GM18867 (cell line): ENCODE data around the gene POLR1C.
"Not testable (repeated sequence)": the region's sequence is repeated elsewhere in the genome, so short reads cannot be mapped to it uniquely, and the experiment has no call there.

ENCODE experiments used
- ATAC-seq: cut with Tn5 transposase; IDR thresholded peaks from one replicate; pipeline ENCODE4 v1.9.1; 2021; ENCODE audit warnings: mild to moderate bottlenecking, moderate library complexity; ENCODE audit not compliant: unreplicated experiment

POLR1C gene

DNA sequence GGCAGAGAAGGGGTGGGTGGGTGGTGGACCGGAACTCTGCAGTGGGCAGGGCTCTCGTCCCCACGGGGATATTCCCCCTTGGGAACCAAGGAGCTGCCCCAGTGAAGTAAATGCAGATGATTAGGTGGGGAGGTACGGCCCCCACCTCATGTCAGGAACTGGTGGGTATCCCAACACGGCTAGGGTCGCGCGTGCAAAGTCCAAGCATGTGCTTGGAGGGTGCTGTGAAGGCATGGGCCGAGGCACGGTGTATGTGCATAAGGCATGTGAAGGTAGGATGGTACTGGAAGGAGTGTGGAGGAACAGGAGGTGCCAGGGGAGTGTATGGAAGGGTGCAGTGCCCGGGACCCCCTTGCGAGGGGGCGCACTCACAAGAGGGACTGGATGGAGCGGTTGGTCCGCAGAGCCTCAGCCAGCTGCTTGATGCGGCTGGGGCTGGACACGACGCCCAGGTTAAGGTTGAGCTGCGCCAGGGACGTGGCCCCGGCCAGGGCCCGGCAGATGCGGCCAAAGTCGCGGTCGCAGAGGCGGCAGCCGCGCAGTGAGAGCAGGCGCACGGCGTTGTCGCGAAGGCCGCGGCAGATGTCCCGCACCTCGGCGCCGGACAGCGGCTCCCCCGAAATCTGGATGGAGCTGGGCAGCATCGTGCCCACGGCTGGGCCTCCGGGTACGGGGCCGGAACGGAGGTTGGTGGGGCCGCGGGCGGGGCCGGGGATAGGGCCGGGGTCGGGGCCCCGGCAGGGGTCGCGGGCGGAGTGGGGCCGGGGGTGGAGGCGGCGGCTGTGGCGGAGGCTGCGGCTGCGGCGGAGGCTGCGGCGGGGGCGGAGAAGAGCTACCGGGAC is 7.5 kb upstream of the POLR1C start:
- ATAC-seq: no peak

DNA sequence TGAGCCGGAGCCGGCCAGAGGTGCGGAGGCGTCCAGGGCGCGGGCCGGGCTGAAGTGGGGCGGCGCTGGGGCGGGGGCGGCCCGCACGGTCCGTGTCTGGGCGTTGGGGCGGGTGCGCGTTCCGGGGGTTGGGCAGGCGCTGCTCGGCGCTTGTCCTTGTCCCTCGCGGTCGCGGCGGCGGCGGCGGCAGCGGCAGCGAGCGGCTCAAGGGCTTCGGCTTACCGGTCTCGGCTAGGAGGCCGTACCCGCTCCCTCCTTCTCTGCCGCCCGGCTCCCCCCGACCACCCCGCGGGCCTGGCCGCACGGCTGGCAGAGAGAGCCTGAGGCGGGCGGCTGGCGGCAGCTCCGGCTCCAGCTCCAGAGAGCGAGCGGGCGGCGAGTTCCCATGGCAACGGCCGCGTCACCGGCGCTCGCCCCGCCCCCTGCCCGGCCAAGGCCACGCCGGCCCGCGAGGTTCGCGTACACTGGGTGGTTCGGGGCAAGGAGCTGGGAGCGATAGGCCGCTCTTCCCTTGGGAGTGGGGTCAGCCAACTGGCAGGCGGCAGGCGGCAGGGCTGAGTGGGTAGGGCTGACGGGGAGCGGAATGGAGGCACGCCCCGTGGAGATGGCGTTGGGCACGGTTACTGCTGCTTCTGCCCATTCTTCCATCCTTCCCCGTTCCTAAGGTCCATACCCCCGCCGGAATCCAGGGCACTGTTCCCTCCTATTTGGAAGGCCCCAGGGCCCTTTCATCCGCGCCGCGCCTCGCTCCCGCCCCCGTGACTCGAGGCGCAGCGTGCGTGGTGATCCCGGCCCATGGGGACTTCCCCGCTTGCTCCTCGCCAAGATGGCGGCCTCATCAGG is 6.7 kb upstream of the POLR1C start, which contains the start of gene LRRC73:
LRRC73 (minus strand) TSS at position 363 of the 843 bp plus-strand sequence. CDS start 561 bp downstream, outside the sequence.
- ATAC-seq: peak; percentile 53

DNA sequence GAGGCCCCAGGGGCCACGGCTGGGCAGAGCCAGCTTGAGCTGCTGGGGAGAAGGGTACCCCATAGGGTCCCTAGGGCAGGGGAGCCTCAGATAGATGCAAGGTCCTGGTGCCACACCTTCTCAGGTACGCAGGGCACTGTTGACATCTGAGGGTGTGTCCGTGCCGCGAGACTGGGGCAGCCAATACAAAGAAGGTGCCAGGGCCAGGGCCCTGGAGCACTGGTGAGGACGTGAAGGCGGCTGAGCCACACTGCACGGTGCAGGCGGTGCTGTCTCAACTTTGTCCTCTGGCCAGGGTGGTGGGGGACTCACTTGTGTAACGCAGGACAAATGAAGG is 6.1 kb upstream of the POLR1C start:
- ATAC-seq: no peak

DNA sequence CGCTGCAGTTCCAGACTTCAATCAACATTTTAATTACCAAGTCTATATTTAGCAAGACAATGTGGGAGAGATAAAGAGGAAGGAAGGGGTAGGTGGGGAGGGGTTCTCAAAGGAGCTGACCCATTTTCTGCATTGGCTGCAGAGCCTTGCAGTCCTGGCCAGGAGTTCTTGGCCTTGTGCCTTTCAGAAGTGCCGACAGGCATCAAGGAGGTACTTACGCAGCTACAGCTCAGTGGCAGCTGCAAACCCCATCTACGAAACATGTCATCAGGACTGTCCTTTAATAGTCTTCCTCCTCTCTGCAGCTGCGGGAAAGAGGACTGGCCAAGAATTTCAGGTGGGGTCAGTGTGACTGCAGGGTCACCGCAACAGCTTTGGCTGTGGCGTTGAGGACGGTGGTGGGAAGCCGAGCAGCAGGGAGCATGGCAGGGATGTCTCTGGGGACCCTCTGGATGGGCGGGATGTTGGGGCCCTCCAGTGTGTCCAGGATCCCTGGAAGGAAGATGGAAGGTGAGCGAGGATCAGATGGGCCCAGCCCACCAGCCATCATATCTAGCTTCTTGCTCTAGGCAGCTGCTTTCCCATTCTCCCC is 5.0 kb upstream of the POLR1C start:
- ATAC-seq: no peak

DNA sequence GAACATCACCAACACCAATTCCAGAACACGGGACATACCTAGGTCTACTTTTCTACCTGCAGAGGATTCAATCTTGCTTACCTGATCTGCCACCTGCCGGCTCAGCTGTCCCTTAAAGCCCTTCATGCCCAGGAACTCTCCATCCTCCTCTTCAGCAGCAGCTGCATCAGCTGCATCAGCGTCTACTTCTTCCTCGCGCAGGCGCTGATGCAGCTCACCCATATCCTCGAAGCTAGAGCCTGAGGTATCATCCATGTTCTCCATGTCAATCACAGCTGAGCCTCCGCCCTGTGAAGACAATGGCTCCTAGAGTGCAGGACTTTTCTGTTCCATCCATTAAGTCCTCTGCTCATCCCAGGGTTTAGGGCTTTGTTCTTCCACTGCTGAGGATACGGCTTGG is 1.1 kb upstream of the POLR1C start:
- no peak for ATAC-seq

DNA sequence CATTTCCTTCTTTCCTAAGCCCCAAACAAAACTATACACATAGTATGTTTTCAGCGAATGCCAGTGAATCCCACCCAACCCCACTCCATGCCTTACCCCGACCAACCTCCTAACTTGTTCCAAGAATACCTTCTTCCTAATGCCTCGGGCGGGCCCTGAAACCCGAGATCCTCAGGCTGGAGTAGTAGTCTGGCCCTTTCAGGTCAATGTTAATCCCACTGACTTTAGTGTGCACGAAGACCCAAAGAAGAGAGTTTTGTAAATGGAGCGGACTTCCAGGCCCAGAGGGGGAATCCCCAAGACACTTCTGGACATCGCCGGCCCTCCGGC is 557 bp upstream of the POLR1C start:
- no peak for ATAC-seq

DNA sequence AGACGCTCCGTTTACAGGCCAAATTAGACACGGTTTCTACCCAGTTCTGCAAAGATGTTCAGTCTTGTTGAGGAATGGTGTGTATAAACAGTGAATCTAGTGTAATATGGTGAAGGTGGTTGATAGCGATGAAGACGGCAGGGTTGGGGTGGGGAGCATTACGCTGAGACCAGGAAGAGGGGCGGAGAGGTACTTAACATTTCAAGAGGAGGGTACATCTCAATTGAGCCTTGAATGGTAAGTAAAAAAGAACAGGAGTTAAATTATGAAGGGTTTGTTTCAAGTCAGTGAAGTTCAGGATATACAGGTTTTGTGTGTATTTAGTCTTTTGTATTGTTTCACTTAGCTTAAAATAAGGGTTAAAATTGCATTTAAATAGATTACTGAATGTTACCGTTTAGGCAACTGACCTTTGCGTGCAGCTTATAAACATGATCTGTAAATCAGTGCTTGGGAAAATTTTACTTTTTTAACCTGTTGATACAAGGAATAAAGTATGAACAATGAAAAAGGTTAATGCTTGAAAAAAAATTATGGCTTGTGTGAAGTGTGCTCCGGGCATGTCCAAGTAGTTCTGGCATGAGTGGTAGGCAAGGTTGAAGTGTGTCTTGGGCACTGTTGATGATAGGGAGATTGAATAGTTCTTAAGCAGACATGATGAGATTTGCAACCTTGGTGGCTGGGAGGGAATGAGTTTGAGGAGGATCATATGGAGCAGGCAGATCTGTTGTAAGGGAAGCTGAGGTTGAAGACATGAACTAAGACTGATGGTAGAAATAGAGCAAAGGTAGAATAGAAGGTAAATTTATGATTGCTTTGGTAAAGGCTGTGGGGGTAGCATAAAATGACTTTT is 842 bp downstream of the POLR1C start:
- ATAC-seq: no peak

DNA sequence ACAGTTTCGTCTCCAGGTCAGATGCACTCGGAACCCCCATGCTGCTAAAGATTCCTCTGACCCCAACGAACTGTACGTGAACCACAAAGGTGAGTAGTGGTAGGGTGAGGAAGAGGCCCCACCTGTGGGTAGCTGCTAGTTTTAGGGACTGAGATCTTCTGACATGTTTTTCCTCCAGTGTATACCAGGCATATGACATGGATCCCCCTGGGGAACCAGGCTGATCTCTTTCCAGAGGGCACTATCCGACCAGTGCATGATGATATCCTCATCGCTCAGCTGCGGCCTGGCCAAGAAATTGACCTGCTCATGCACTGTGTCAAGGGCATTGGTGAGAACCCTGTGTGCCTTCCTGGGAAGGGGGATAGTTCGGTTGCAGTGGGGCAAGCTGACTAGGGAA is 3.2 kb downstream of the POLR1C start:
- no peak for ATAC-seq

DNA sequence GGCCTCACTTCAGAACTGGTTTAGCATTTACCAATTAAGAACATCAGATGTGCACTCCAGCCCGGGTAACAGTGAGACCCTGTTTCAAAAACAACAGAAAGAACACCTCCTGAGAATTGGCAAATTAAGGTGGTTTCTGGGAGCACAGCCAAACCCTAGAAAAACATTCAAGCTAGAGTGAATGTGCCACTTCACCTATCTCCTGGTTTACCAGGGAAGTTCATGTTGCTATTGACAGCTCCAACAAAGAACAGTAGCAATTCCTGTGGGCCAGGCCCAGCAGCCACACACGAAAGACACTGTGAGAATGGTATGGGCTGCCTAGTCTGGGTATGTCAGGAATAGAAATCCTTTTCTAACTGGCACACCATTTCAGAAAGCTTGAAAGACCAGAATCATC is 4.9 kb downstream of the POLR1C start:
- no peak for ATAC-seq

DNA sequence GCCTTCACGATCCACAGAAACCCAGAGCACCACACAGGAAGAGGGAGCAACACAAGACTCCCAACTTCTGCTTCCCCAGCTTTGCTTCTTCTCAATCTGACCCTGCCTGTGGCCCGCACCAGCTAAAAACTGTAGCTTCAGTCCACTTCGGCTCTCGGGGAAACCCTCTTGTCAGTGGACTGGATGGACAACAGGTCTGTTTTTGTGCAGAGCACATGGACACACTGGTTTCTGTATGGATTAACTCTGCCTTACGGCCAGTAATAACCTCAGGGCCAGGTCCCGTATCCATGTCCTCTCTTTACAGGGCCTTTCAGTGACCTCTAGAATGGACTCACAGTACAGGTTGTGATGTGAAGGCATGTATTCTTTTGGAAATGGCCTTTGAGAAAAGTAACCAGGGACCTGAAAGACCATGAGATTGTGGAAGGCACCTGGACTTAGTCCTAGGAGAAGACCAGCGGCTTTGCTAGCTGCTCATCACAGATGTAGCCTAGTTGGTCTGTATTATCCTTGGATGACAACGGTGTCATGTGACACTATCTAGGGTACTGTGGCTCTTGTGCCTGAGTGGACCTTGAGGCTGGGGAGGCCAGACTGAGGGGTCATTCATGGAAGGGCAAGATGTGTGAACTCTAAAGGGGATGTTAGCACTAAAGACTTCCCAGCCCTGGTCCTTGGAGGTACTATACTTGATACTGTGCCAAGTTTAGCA is 5.8 kb downstream of the POLR1C start:
- no peak for ATAC-seq

DNA sequence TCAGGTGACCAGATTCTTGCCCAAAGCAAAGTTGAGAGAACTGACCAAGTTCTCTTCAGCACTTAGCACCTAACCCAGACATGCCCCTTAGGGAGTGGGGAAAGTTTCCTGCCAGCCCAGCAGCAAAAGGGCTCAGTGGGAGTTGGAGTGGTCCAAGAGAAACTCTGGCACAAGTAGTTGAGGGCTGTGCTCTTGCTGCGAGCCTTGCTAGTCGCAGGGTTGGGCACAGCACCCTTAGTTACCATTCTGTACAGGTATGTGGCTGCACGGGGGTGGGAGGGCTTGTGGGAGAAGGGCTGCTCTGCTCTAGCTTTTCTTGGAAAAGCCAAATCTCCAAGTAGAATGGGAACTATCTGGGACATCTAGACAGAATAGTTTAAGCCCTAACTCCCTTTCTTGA is 6.4 kb downstream of the POLR1C start:
- no peak for ATAC-seq

DNA sequence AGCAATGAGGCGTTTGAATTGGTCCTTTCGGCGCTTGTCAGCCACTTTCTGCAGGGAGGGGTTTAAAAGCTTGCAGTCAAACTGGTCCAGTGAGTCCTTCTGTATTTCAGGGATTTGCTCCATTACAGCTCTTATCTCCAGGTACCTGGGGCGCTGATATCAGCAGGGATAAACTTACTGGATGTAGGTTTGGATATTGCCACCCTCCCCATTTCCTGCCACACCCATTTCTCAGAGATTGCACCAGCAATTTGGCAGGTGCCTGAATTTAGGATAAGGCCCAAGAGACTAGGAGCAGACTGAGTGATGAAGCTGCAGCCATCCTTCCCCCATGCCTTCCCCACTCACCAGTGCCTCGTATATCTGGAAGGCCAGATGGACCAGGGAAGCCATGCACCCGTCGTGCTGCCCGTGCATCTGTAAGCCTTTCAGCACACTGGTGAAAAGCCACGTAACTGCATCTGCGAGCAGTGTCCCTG is 7.6 kb downstream of the POLR1C start:
- no peak for ATAC-seq

DNA sequence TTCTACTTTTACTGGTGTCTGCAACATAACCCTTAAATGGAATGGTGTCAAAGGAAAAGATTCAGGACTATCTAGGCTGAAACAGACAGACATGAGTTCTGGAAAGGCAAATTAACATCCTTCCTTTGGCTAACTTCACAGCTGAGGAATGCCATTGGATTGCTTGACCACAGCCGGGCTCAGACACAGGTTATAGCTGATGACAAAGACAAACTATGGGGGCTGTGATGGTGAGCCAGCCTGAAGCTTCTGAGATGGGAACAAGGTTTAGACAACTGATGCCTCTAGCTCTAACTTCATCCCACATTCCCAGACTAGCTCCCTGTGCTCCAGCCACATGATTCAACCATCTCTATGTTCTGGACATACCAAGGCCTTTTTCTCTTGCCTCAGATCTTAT is 15.3 kb downstream of the POLR1C start:
- ATAC-seq: no peak

DNA sequence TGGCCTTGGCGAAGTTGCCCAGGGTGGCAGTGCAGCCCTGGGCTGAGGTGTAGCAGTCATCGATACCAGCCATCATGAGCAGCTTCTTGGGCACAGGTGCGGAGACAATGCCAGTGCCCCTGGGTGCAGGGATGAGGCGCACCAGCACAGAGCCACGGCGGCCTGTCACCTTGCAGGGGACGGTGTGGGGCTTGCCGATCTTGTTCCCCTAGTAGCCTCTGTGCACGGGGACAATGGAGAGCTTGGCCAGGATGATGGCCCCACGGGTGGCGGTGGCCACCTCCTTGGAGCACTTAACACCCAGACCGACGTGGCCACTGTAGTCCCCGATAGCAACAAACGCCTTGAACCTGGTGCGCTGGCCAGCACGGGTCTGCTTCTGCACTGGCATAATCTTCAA is 22.1 kb downstream of the POLR1C start:
- not testable (repeated sequence) for ATAC-seq

DNA sequence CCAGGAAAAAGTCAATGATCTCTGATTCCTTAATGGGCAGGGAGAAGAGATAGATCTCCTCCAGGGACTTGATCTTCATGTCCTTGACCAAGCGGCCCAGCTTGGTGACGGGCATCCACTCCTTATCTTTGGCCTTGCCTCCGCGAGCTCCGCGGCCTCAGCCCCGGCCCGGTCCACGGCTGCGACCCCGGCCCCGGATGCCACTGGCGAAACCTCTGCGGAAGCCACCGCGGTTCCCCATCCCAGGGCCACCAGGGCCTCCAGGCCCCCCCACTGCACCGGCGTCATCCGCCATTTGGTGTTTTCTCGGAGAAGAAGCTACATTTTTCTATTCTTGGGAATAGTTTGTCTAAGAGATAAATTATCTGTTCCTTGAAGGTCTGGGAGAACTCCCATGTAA is 22.5 kb downstream of the POLR1C start:
- not testable (repeated sequence) for ATAC-seq

DNA sequence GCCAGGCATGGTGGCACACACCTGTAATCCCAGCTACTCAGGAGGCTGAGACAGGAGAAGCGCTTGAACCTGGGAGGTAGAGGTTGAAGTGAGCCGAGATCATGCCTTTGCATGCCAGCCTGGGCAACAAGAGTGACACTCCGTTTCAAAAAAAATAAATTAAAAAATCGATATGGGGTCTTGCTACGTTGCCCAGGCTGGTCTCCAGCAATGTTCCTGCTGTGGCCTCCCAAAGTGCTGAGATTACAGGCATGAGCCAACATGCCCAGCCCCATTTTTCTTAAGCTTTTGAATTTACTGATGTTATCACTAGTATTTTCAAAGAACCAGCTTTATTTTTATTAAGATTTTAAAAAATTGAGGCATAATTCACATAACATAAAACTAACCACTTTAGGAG is 23.6 kb downstream of the POLR1C start:
- no peak for ATAC-seq

DNA sequence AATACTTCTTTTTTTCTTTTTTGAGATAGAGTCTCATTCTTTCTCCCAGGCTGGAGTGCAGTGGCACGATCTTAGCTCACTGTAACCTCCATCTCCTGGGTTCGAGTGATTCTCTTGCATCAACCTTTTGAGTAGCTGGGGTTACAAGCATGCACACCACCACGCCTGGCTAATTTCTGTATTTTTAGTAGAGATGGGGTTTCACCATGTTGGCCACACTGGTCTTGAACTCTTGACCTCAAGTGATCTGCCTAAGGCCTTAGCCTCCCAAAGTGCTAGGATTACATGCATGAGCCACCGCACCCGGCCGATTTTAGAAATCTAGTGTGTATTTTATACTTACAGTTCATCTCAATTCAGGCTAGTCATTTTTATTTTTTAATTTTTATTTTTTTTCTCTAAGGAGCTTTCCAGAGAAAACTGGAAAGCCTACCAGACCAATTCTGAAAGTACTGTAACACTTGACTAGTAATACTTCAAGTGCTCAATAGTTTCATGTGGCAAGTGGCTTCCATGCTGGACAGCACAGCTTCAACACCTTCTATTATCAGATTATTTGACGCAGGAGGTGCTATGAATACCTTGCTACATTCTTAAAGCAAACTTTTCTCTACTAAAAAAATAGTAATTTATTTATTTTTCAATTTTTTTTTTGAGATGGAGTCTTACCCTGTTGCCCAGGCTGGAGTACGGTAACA is 25.0 kb downstream of the POLR1C start:
- ATAC-seq: peak; percentile 43

DNA sequence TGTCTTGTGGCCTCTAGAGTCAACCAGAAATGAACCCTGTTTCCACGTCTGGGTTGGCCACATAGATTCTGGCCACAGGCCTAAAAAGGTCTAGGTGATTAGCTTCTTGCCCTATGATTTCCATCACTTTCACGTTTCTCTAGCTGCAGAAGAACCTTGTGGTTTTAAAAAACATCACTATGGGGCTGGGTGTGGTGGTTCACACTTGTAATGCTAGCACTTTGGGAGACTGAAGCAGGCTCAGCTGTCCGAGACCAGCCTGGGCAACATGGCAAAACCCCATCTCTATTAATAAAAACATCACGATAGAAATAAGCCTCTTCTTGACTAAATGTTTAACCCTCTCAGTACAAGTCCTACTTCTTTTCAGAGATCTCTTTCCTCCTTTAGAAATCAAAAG is 27.6 kb downstream of the POLR1C start:
- ATAC-seq: peak; percentile 40

DNA sequence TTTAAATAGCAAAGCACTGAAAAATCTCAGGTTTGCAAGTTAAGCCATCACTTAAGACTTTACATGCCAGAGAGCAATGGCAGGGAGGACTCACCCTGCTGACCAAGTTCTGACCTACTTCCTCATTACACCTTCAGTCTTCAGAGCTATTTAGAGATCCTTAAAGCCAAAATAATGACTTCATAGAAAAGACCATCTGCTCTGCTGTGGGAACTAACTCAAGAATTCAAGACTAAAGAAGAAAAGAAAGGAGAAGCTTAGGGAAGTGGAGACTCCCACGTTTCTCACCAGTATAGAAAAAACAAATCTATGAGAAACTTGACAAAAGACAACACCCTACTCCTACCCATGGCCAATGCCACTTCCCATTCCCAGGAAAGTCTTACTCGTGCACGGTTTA is 30.3 kb downstream of the POLR1C start:
- ATAC-seq: no peak

DNA sequence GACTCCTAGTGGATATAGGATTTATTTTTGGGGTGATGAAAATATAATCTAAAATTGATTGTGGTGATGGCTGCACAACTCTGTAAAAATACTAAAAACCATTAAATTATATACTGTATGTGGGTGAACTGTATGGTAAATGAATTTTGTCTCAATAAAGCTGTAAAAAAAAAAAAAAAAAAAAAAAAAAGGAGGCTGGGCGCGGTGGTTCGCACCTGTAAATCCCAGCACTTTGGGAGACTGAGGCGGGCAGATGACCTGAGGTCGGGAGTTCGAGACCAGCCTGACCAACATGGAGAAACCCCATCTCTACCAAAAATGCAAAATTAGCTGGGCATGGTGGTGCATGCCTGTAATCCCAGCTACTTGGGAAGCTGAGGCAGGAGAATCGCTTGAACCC is 40.7 kb downstream of the POLR1C start:
- ATAC-seq: not testable (repeated sequence)
